T-cell (primary cell): ENCODE data around the gene BRD7. TPM values are rescaled to one million over a fixed set of nuclear protein-coding genes. Genes with fewer than 3 reads are reported as not detected.
A peak's percentile ranks its signal among the peaks of the same experiment; 100 is the strongest.

Source experiments
- ATAC-seq, 4 experiments: fragments of 200-7000 bp in 3 of 4; fragments of 150-1000 bp in 1 of 4; cut with Tn5 transposase; replicated peaks in 1 of 4; 1 replicate in 3 of 4; 2 replicates in 1 of 4; pipeline ENCODE4 v1.10.0; 2021; ENCODE audit warnings: moderate library complexity in 3 of 4, mild to moderate bottlenecking in 2 of 4, moderate number of reproducible peaks in 1 of 4
- CTCF ChIA-PET, 2 donors: fragments of 300-600 bp; sonication (Branson Sonifier 250); formaldehyde crosslinking; loops; one replicate each; lab custom pipeline; 2022; ENCODE audit warnings: antibody characterized with exemption in 2 of 2; lab: Charles Lee
- POLR2A ChIA-PET, 2 donors: fragments of 300-600 bp; sonication (Branson Sonifier 250); formaldehyde crosslinking; loops; one replicate each; lab custom pipeline; 2022; ENCODE audit warnings: antibody characterized with exemption in 2 of 2; lab: Charles Lee
- DNase-seq, 35 experiments: peaks; one replicate each; pipeline versions ENCODE4 v3.0.0 to v3.0.0-alpha.2; 2013 to 2023
- H3K27ac ChIP-seq: one replicate; pipeline ENCODE4 v1.5.1; 2013; ENCODE audit warnings: low read length
- H3K27me3 ChIP-seq, 2 experiments: replicated peaks in 1 of 2; 1 replicate in 1 of 2; 2 replicates in 1 of 2; pipeline versions ENCODE4 v1.6.1 to v1.7.0; 2013; ENCODE audit warnings: low read length in 1 of 2, mixed read lengths in 1 of 2; ENCODE audit not compliant: control insufficient read depth in 2 of 2, insufficient read depth in 2 of 2; ENCODE audit errors: extremely low read depth in 1 of 2
- H3K36me3 ChIP-seq, 2 donors: 1 replicate in 1 of 2; 2 replicates in 1 of 2; pipeline versions ENCODE4 v1.6.1 to v1.7.0; 2013; ENCODE audit warnings: low read length in 1 of 2; ENCODE audit not compliant: control insufficient read depth in 2 of 2, insufficient read depth in 1 of 2; ENCODE audit errors: extremely low read depth in 1 of 2
- H3K4me1 ChIP-seq, 2 experiments: 1 replicate in 1 of 2; 2 replicates in 1 of 2; pipeline versions ENCODE4 v1.6.1 to v1.7.0; 2013; ENCODE audit warnings: low read length in 2 of 2, mixed read lengths in 1 of 2; ENCODE audit not compliant: insufficient read depth in 2 of 2, control insufficient read depth in 1 of 2; ENCODE audit errors: extremely low read depth in 1 of 2
- H3K4me3 ChIP-seq, 2 donors: 1 replicate in 1 of 2; 2 replicates in 1 of 2; pipeline versions ENCODE4 v1.5.1 to v1.7.0; 2013; ENCODE audit warnings: mild to moderate bottlenecking in 2 of 2, low read length in 1 of 2, moderate library complexity in 1 of 2; ENCODE audit not compliant: control insufficient read depth in 1 of 2; ENCODE audit errors: extremely low read depth in 1 of 2
- H3K9me3 ChIP-seq: 2 replicates; pipeline ENCODE4 v1.7.0; 2013
- H3K27ac Mint-ChIP-seq, 2 donors: one replicate each; pipeline ENCODE4 v1.8.0; 2020 to 2021; ENCODE audit warnings: mild to moderate bottlenecking in 2 of 2, mixed read lengths in 2 of 2
- H3K27me3 Mint-ChIP-seq, 2 donors: one replicate each; pipeline ENCODE4 v1.8.0; 2021 to 2022; ENCODE audit warnings: mixed read lengths in 2 of 2
- H3K36me3 Mint-ChIP-seq: one replicate; pipeline ENCODE4 v1.8.0; 2021; ENCODE audit warnings: mixed read lengths
- H3K4me1 Mint-ChIP-seq, 3 donors: one replicate each; pipeline ENCODE4 v1.8.0; 2020 to 2022; ENCODE audit warnings: mixed read lengths in 3 of 3, mild to moderate bottlenecking in 1 of 3
- H3K4me3 Mint-ChIP-seq, 3 donors: one replicate each; pipeline ENCODE4 v1.8.0; 2020 to 2022; ENCODE audit warnings: mild to moderate bottlenecking in 3 of 3, mixed read lengths in 3 of 3, moderate library complexity in 3 of 3
- H3K9me3 Mint-ChIP-seq, 3 donors: one replicate each; pipeline ENCODE4 v1.8.0; 2020 to 2022; ENCODE audit warnings: mixed read lengths in 3 of 3
- WGBS: methylation state at CpG from one replicate; pipeline ENCODE4 v1.1.5; 2013; ENCODE audit warnings: missing lambda C conversion rate; ENCODE audit not compliant: insufficient coverage; 5-methylcytosine and 5-hydroxymethylcytosine counted together
- total RNA-seq, 35 experiments: library from RNA in 6 of 35; stranded (reverse) in 6 of 35; fragments of 120-200 nt in 1 of 35; gene quantifications; one replicate each; pipeline versions ENCODE4 v1.2.1 to v1.2.4 and lab custom pipeline; 2013 to 2026

Gene BRD7
- total RNA-seq, 5 donors from 2014 or later (not counting 1 experiment from before 2014, with no cell fraction given): 62.9 to 115 (median 75.4) TPM

GRCh38 chr16:50284131-50284911, 84.5 kb downstream of the BRD7 start:
- POLR2A ChIA-PET: interaction anchor here (0.6 kb wide), 2 partner anchors 28 to 109 kb away, joined by 3 read pairs; no protein-coding TSS in a partner anchor
- peak overlapping the region; percentile 15 for H3K27ac ChIP-seq
- Mint-ChIP-seq H3K4me3 (peak overlapping the region; percentile 39 to 85 (median 51)), H3K27ac (peak overlapping the region; percentile 89 to 99), H3K36me3 (peaks cover 21% of the 10 kb centered on the region), H3K4me1 (peaks cover 59 to 87% (median 83%) of the 10 kb centered on the region in 3 donors), H3K9me3 (peaks cover 0 to 4% (median 0%) of the 10 kb centered on the region in 3 donors), H3K27me3 (no peaks in the 10 kb centered on the region)
- H3K4me1 ChIP-seq: peaks cover 25 to 81% of the 10 kb centered on the region in 2 experiments
- peaks cover 9 to 38% of the 10 kb centered on the region in 2 donors for H3K36me3 ChIP-seq
- ATAC-seq: peak in 3 of 4 experiments; percentile 33 to 41 (median 37)
- H3K27me3 ChIP-seq: no peaks in the 10 kb centered on the region
- WGBS: 52% methylated on average over 13 of the region's 14 CpGs
- no peak overlapping the region for H3K4me3 ChIP-seq
- peak in 5 of 35 experiments; percentile 18 to 38 (median 29) for DNase-seq
- CTCF ChIA-PET: interaction anchor here in 1 of 2 donors (1.2 kb wide), 1 partner anchor 10 kb away, joined by 3 read pairs; no protein-coding TSS in a partner anchor
- no peaks in the 10 kb centered on the region for H3K9me3 ChIP-seq

- Mint-ChIP-seq H3K27ac (peak overlapping the region; percentile 89 to 99), H3K4me3 (peak overlapping the region in 2 of 3 donors; percentile 70 to 85), H3K36me3 (peaks cover 17% of the 10 kb centered on the region), H3K4me1 (peaks cover 66 to 91% (median 90%) of the 10 kb centered on the region in 3 donors), H3K27me3 (no peaks in the 10 kb centered on the region), H3K9me3 (peaks cover 0 to 4% (median 0%) of the 10 kb centered on the region in 3 donors)
- Histone ChIP-seq H3K4me3 (no peak overlapping the region), H3K27me3 (no peaks in the 10 kb centered on the region), H3K36me3 (peaks cover 8 to 31% of the 10 kb centered on the region in 2 donors), H3K9me3 (no peaks in the 10 kb centered on the region), H3K4me1 (peaks cover 37 to 86% of the 10 kb centered on the region in 2 experiments), H3K27ac (peak overlapping the region; percentile 17)
- WGBS: 93% methylated on average over 7 of the region's 9 CpGs
- ATAC-seq: no peak
- no peak for DNase-seq
- POLR2A ChIA-PET: interaction anchor here (0.5 to 0.6 kb wide), 3 partner anchors 15 to 86 kb away, joined by 3 read pairs; no protein-coding TSS in a partner anchor
- CTCF ChIA-PET: interaction anchor here (0.9 to 1.6 kb wide), 3 partner anchors 10 to 45 kb away, joined by 3 to 4 read pairs (median 4); no protein-coding TSS in a partner anchor
Measured at GRCh38 chr16:50282955-50283631, 85.7 kb downstream of the BRD7 start.

GRCh38 chr16:50282010-50282538, 86.7 kb downstream of the BRD7 start:
- ChIA-PET CTCF (interaction anchor here (0.6 to 1.6 kb wide), 4 partner anchors 9 to 453 kb away, joined by 3 to 4 read pairs (median 4); no protein-coding TSS in a partner anchor), POLR2A (interaction anchor here (0.6 kb wide), 2 partner anchors 68 to 92 kb away, joined by 3 read pairs; no protein-coding TSS in a partner anchor)
- DNase-seq: peak in 34 of 35 experiments; percentile 42 to 79 (median 62)
- Mint-ChIP-seq H3K9me3 (peaks cover 0 to 4% (median 0%) of the 10 kb centered on the region in 3 donors), H3K27ac (peak overlapping the region; percentile 89 to 99), H3K4me1 (peaks cover 75 to 97% (median 95%) of the 10 kb centered on the region in 3 donors), H3K36me3 (peaks cover 19% of the 10 kb centered on the region), H3K4me3 (peak overlapping the region; percentile 61 to 85 (median 70)), H3K27me3 (no peaks in the 10 kb centered on the region)
- peak; percentile 66 to 84 (median 79) for ATAC-seq
- Histone ChIP-seq H3K36me3 (peaks cover 7 to 26% of the 10 kb centered on the region in 2 donors), H3K4me3 (peak overlapping the region; percentile 37 to 45), H3K9me3 (no peaks in the 10 kb centered on the region), H3K27me3 (no peaks in the 10 kb centered on the region), H3K27ac (peak overlapping the region; percentile 68), H3K4me1 (peaks cover 43 to 90% of the 10 kb centered on the region in 2 experiments)
- 2% methylated on average over 5 of the region's 7 CpGs for WGBS

DNA sequence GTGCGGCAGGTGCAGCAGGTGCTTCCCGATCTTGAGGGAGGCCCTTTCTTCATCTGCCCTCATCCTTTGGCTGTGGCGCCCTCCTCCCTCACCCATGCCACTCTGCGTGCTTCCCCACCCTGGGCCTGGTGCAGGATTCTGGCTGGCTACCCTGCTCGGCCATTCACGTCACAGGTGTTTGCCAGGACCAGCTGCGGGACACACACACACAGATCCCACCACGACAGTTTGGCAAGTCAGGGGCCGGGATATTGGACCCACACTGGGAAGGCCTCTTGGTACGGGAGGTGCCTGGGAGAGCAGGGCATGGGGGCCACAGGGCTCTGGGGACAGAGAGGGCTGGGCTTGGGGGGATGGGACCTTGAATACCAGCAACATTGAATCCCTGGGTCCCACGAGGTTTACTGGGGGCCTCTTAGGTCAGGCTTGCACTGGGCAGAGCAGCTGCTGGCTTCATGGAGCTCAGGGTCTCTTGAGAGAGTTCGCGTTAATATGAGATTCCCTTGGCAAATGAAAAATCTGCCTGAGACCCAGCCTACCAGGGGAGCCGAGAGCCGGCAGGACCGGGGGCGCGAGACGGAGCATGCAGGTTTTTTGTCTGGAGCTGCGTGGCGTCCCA, 87.3 kb downstream of the BRD7 start:
- H3K27me3 Mint-ChIP-seq: no peaks in the 10 kb centered on the region
- peak overlapping the region; percentile 61 to 85 (median 70) for H3K4me3 Mint-ChIP-seq
- no peaks in the 10 kb centered on the region for H3K27me3 ChIP-seq
- ChIA-PET POLR2A (interaction anchor here in 1 of 2 donors (0.6 kb wide), 1 partner anchor 245 kb away, joined by 3 read pairs; no protein-coding TSS in a partner anchor), CTCF (interaction anchor here (0.6 to 1.6 kb wide), 3 partner anchors 8 to 72 kb away, joined by 4 read pairs; no protein-coding TSS in a partner anchor)
- H3K4me3 ChIP-seq: peak overlapping the region; percentile 37 to 45
- DNase-seq (no peak), ATAC-seq (no peak)
- H3K9me3 Mint-ChIP-seq: peaks cover 0 to 2% (median 0%) of the 10 kb centered on the region in 3 donors
- H3K4me1 Mint-ChIP-seq: peaks cover 81 to 99% (median 99%) of the 10 kb centered on the region in 3 donors
- H3K9me3 ChIP-seq: no peaks in the 10 kb centered on the region
- H3K4me1 ChIP-seq: peaks cover 45 to 94% of the 10 kb centered on the region in 2 experiments
- H3K36me3 ChIP-seq: peaks cover 2 to 23% of the 10 kb centered on the region in 2 donors
- H3K36me3 Mint-ChIP-seq: peaks cover 18% of the 10 kb centered on the region
- peak overlapping the region; percentile 68 for H3K27ac ChIP-seq
- 37% methylated on average over 9 of the region's 21 CpGs for WGBS
- peak overlapping the region; percentile 89 to 99 for H3K27ac Mint-ChIP-seq

- Histone ChIP-seq H3K27ac (peak overlapping the region; percentile 68), H3K4me3 (peak overlapping the region in 1 of 2 donors; percentile 37), H3K27me3 (no peaks in the 10 kb centered on the region), H3K4me1 (peaks cover 47 to 94% of the 10 kb centered on the region in 2 experiments), H3K9me3 (no peaks in the 10 kb centered on the region), H3K36me3 (peaks cover 0 to 27% of the 10 kb centered on the region in 2 donors)
- Mint-ChIP-seq H3K36me3 (peaks cover 14% of the 10 kb centered on the region), H3K27me3 (no peaks in the 10 kb centered on the region), H3K9me3 (no peaks in the 10 kb centered on the region), H3K27ac (peak overlapping the region; percentile 89 to 99), H3K4me3 (peak overlapping the region in 1 of 3 donors; percentile 85), H3K4me1 (peaks cover 87 to 99% (median 99%) of the 10 kb centered on the region in 3 donors)
- 90% methylated on average over 5 of the region's 5 CpGs for WGBS
- CTCF ChIA-PET: interaction anchor here (0.6 to 1.2 kb wide), 3 partner anchors 15 to 399 kb away, joined by 3 to 7 read pairs (median 4); partner anchors contain the start of gene ADCY7 (in 1 of the 2)
- no peak for DNase-seq
- ATAC-seq: no peak
- POLR2A ChIA-PET: interaction anchor here in 1 of 2 donors (0.6 kb wide), 1 partner anchor 244 kb away, joined by 3 read pairs; no protein-coding TSS in a partner anchor
Measured at GRCh38 chr16:50280932-50281331, 87.9 kb downstream of the BRD7 start.
